ENCODE results near the gene PIP5KL1. TPM values are rescaled to one million over a fixed set of nuclear protein-coding genes. Genes with fewer than 3 reads are reported as not detected.
A peak's percentile ranks its signal among the peaks of the same experiment; 100 is the strongest.

PIP5KL1 gene
- total and polyA plus RNA-seq, 4 donors: 2.0 to 9.0 (median 4.9) TPM

- WGBS, 2 donors: 79 to 80% methylated on average over 8 of the region's 8 CpGs
- DNase-seq (no peak), ATAC-seq (ENCODE audit: insufficient read depth, low FRiP score) (no peak)
- no peak overlapping the region for H3K4me3 ChIP-seq
- H3K4me1 ChIP-seq (ENCODE audit: control insufficient read depth in 5 of 5, insufficient read depth in 5 of 5, low read length in 5 of 5): peaks cover 0 to 41% (median 19%) of the 10 kb centered on the region in 5 donors
- H3K27me3 ChIP-seq (ENCODE audit: control insufficient read depth in 3 of 3, insufficient read depth in 3 of 3, low read length in 2 of 3): no peaks in the 10 kb centered on the region
- no peak overlapping the region for H3K9ac ChIP-seq (ENCODE audit: insufficient read depth in 1 of 2, low read length in 2 of 2)
- H3K9me3 ChIP-seq (ENCODE audit: control insufficient read depth in 4 of 4, insufficient read depth in 3 of 4, low read length in 3 of 4): no peaks in the 10 kb centered on the region
- no peak overlapping the region for H3K27ac ChIP-seq (ENCODE audit: low read depth in 1 of 2, low read length in 1 of 2)
- TF ChIP-seq, protein P1, sequence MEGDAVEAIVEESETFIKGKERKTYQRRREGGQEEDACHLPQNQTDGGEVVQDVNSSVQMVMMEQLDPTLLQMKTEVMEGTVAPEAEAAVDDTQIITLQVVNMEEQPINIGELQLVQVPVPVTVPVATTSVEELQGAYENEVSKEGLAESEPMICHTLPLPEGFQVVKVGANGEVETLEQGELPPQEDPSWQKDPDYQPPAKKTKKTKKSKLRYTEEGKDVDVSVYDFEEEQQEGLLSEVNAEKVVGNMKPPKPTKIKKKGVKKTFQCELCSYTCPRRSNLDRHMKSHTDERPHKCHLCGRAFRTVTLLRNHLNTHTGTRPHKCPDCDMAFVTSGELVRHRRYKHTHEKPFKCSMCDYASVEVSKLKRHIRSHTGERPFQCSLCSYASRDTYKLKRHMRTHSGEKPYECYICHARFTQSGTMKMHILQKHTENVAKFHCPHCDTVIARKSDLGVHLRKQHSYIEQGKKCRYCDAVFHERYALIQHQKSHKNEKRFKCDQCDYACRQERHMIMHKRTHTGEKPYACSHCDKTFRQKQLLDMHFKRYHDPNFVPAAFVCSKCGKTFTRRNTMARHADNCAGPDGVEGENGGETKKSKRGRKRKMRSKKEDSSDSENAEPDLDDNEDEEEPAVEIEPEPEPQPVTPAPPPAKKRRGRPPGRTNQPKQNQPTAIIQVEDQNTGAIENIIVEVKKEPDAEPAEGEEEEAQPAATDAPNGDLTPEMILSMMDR (IDR thresholded peaks at IDR 0.05; ENCODE audit: control extremely low read depth, extremely low read depth): no peak
- peaks cover 0 to 8% (median 2%) of the 10 kb centered on the region in 4 donors for H3K36me3 ChIP-seq (ENCODE audit: control insufficient read depth in 4 of 4, insufficient read depth in 4 of 4, low read length in 4 of 4)
These were observed 50.4 kb downstream of the PIP5KL1 start for GRCh38 chr9:127880143-127880542.

DNA sequence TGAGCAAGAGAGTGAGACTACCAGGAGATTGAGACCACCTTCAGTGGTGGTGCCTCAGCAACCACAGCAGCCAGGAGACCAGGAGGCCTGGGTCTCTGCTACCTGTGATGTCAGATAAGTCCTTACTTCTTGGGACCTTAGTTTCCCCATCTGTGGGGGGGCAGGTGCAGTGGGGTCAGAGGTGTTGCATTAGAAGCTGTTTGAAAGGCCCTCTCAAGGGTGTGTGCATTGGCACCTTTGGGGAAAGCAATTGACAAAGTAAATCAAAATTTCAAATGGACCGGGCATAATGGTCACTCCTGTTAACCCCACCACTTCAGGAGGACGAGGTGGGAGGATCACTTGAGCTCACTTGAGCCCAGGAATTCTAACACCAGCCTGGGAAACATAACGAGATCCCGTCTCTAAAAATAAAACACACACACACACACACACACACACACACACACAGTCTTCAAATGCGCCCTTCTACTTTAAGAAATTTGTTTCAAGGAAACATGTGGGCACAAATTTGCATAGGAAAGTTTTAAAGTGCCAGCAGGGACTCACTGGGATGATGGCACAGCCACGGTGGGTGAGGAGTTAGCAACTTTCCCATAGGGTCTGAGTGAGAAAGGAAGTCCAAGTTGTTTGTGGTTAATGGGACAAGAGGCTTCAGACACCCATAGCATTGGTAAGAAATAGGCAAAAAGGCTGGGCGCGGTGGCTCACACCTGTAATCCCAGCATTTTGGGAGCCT is 51.8 kb downstream of the PIP5KL1 start:
- H3K4me1 ChIP-seq (ENCODE audit: control insufficient read depth in 5 of 5, insufficient read depth in 5 of 5, low read length in 5 of 5): peaks cover 0 to 39% (median 22%) of the 10 kb centered on the region in 5 donors
- no peaks in the 10 kb centered on the region for H3K27me3 ChIP-seq (ENCODE audit: control insufficient read depth in 3 of 3, insufficient read depth in 3 of 3, low read length in 2 of 3)
- WGBS, 2 donors: 60 to 74% methylated on average over 8 of the region's 8 CpGs
- ATAC-seq (ENCODE audit: insufficient read depth, low FRiP score) (no peak), DNase-seq (no peak)
- H3K9me3 ChIP-seq (ENCODE audit: control insufficient read depth in 4 of 4, insufficient read depth in 3 of 4, low read length in 3 of 4): no peaks in the 10 kb centered on the region
- H3K9ac ChIP-seq (ENCODE audit: insufficient read depth in 1 of 2, low read length in 2 of 2): no peak overlapping the region
- TF ChIP-seq, protein P1 (IDR thresholded peaks at IDR 0.05; ENCODE audit: control extremely low read depth, extremely low read depth): no peak
- H3K27ac ChIP-seq (ENCODE audit: low read depth in 1 of 2, low read length in 1 of 2): peak overlapping the region in 1 of 2 donors; percentile 37
- H3K36me3 ChIP-seq (ENCODE audit: control insufficient read depth in 4 of 4, insufficient read depth in 4 of 4, low read length in 4 of 4): peaks cover 0 to under 1% (median 0%) of the 10 kb centered on the region in 4 donors
- no peak overlapping the region for H3K4me3 ChIP-seq

DNA sequence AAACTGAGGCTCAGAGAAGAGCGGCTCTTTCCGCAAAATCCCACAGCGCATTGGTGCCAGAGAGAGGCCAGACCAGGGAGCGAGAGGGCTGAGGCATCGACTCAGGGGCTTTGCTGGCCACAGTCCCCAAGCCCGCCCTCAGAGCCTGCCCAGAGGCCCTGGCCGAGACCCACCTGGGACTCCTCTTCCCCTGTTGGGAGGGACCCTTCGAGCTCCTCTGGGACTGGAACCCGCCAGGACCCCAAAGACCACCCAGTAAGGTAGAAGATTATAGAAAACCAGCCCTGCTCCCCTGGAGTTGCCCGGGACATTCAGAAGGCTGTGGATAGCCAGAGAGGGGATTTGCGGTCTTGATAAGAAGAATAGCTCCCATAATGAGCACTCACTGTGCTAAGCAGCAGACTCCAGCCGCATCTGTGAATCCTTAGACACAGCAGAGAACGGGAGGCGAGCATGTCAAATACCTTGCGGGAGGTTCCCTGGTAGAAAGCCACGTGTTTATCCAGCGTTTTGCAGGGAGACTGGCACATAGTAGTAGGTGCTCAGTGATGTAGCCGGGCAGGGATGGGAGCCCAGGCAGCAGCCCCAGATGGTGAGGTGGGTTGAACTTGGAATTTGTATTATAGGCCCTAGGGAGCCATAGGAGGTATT is 52.5 kb downstream of the PIP5KL1 start:
- TF ChIP-seq, protein P1 (IDR thresholded peaks at IDR 0.05; ENCODE audit: control extremely low read depth, extremely low read depth): no peak
- no peak for DNase-seq
- H3K4me3 ChIP-seq: no peak overlapping the region
- no peaks in the 10 kb centered on the region for H3K27me3 ChIP-seq (ENCODE audit: control insufficient read depth in 3 of 3, insufficient read depth in 3 of 3, low read length in 2 of 3)
- H3K27ac ChIP-seq (ENCODE audit: low read depth in 1 of 2, low read length in 1 of 2): peak overlapping the region; percentile 37 to 75
- peaks cover 0 to 44% (median 22%) of the 10 kb centered on the region in 5 donors for H3K4me1 ChIP-seq (ENCODE audit: control insufficient read depth in 5 of 5, insufficient read depth in 5 of 5, low read length in 5 of 5)
- H3K9ac ChIP-seq (ENCODE audit: insufficient read depth in 1 of 2, low read length in 2 of 2): peak overlapping the region; percentile 25 to 45
- WGBS, 2 donors: 47 to 69% methylated on average over 18 of the region's 18 CpGs
- ATAC-seq (ENCODE audit: insufficient read depth, low FRiP score): no peak
- H3K36me3 ChIP-seq (ENCODE audit: control insufficient read depth in 4 of 4, insufficient read depth in 4 of 4, low read length in 4 of 4): peaks cover 0 to under 1% (median 0%) of the 10 kb centered on the region in 4 donors
- no peaks in the 10 kb centered on the region for H3K9me3 ChIP-seq (ENCODE audit: control insufficient read depth in 4 of 4, insufficient read depth in 3 of 4, low read length in 3 of 4)
